Glutamatergic neuron (in vitro differentiated cells): ENCODE measurements around the gene CHD9. TPM values are rescaled to one million over a fixed set of nuclear protein-coding genes. Genes with fewer than 3 reads are reported as not detected.
A peak's percentile ranks its signal among the peaks of the same experiment; 100 is the strongest.

Experiments
- DNase-seq: peaks from one replicate; pipeline ENCODE4 v3.0.0; 2022
- H3K27ac Mint-ChIP-seq: one replicate; pipeline ENCODE4 v1.8.0; 2020; ENCODE audit warnings: mild to moderate bottlenecking, mixed read lengths, inconsistent platforms; ENCODE audit not compliant: unreplicated experiment
- H3K27me3 Mint-ChIP-seq: one replicate; pipeline ENCODE4 v1.8.0; 2020; ENCODE audit warnings: mild to moderate bottlenecking, moderate library complexity, mixed read lengths, inconsistent platforms; ENCODE audit not compliant: unreplicated experiment
- H3K36me3 Mint-ChIP-seq: one replicate; pipeline ENCODE4 v1.8.0; 2020; ENCODE audit warnings: mild to moderate bottlenecking, mixed read lengths, inconsistent platforms; ENCODE audit not compliant: unreplicated experiment
- H3K4me1 Mint-ChIP-seq: one replicate; pipeline ENCODE4 v1.8.0; 2020; ENCODE audit warnings: mild to moderate bottlenecking, low read depth, mixed read lengths, inconsistent platforms; ENCODE audit not compliant: unreplicated experiment
- H3K4me3 Mint-ChIP-seq: one replicate; pipeline ENCODE4 v1.8.0; 2020; ENCODE audit warnings: mild to moderate bottlenecking, mixed read lengths, inconsistent platforms; ENCODE audit not compliant: unreplicated experiment
- H3K9me3 Mint-ChIP-seq: one replicate; pipeline ENCODE4 v1.8.0; 2020; ENCODE audit warnings: mild to moderate bottlenecking, moderate library complexity, mixed read lengths, inconsistent platforms; ENCODE audit not compliant: unreplicated experiment
- CTCF ChIP-seq: fragments of 200-600 bp; sonication (generic); IDR thresholded peaks from one replicate; pipeline ENCODE4 v1.5.0; 2021; ENCODE audit not compliant: partially characterized antibody, unreplicated experiment
- total RNA-seq: library from RNA; stranded (reverse); fragmentation: NEBNext Ultra II Directional; extraction: Animal tissue kit (Norgen Biotek cat#: 25700); gene quantifications from one replicate; pipeline ENCODE4 v1.2.1, GENCODE V29; 2021; ENCODE audit not compliant: unreplicated experiment

CHD9 gene
- total RNA-seq, 1 donor from 2014 or later, result 120 TPM

DNA sequence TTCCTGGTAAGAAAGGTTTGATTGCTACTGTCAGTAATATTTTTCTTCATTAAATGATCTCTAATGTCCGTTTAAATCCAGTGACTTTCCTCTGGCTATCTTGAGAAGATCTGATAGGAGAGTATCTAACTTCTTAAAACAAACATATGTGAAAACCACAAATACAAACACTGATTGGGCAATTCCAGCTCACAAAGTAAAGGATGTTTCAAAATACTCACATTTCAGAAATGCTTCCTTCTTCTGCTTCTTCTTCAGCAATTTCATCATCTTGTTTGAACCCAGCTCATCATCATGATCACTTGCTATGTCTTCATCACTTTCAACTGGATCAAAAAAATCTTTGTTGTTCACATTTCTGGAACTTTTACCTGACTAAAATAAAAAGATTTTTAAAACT, 315.1 kb downstream of the CHD9 start:
- Mint-ChIP-seq H3K4me1 (no peaks in the 10 kb centered on the region), H3K27me3 (peaks cover 2% of the 10 kb centered on the region), H3K9me3 (no peaks in the 10 kb centered on the region), H3K27ac (no peak overlapping the region), H3K4me3 (no peak overlapping the region), H3K36me3 (no peaks in the 10 kb centered on the region)
- no peak for DNase-seq
- no peak for TF ChIP-seq CTCF

DNA sequence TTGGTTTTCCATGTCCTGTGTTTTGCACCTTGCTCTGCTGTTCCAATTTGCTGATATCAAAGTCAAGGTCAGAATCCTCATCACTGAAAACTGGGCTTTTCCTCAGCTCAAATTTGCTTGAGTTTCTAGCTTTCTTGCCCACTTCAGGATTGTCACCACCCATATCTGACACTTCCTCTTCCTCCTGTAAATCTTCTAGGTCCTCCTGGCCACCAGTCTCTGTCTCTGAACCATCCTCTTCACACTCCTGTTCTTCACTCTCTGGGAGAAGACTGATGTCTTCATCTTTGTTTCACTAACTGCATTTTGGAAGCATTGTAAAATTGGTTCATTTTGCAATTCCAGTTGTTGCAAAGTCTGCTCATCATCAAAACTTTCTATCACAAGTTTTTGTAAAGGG, 316.0 kb downstream of the CHD9 start:
- Mint-ChIP-seq H3K4me3 (no peak overlapping the region), H3K9me3 (no peaks in the 10 kb centered on the region), H3K36me3 (no peaks in the 10 kb centered on the region), H3K4me1 (no peaks in the 10 kb centered on the region), H3K27ac (no peak overlapping the region), H3K27me3 (peaks cover 2% of the 10 kb centered on the region)
- no peak for TF ChIP-seq CTCF
- no peak for DNase-seq

DNA sequence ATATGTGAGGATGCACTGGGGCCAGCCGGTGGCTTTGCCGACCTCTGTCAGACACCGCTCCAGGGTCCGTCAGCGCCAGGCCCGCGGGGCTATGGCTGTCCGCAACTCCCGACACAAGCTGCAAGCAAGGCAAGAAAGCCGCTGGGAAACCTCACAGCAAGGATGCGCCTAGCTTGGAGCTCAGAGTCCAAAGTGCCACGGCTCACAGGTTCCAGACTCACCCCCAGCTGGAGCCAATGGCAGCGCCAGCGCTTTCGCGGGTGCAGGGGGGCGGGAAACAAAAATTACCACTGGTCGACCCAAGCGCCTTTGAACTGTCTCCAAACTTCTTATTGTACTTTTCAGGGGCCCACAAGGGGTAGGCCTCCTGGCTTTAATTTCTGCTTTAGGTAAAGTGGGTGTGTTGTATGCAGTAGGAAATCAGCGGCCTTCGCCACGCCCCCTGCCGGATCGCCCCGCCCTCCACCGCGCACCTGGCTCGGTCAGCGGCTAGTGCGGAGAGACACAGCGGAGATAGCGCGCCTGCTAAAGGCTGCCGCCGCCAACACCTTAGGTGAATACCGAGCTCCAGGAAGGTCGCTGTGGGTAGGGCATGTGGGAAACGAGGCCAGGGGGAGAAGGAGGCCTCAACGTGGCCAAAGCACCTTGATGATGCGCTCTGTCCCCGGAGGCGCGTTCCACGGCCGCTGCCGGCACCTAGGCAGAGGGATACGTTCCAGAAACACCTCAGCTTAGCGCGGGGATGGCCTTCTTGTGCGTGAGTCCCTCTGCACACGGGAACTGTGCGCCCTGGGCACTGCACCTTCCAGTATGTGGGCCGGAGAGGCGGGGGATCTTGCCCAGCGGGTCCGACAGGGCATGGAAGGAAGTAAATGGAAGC, 318.4 kb downstream of the CHD9 start:
- Mint-ChIP-seq H3K27me3 (peaks cover 2% of the 10 kb centered on the region), H3K36me3 (no peaks in the 10 kb centered on the region), H3K4me1 (no peaks in the 10 kb centered on the region), H3K9me3 (no peaks in the 10 kb centered on the region), H3K27ac (no peak overlapping the region), H3K4me3 (no peak overlapping the region)
- DNase-seq, result peak; percentile 36
- TF ChIP-seq CTCF, result no peak

DNA sequence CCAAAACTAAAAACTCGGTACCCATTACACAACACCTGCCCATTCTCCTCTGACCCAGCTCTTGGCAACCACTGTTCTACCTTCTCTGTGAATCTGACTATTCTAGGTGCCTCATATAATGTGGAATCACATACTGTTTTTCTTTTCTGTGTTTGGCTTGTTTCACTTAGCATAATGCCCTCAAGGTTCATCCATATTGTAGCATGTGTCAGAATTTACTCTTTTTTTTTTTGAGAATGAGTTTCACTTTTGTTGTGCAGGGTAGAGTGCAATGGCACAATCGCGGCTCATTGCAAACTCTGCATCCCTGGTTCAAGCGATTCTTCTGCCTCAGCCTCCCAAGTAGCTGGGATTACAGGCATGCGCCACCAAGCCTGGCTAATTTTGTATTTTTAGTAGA, 320.0 kb downstream of the CHD9 start:
- TF ChIP-seq CTCF, result no peak
- Mint-ChIP-seq H3K36me3 (no peaks in the 10 kb centered on the region), H3K27me3 (peaks cover 2% of the 10 kb centered on the region), H3K27ac (no peak overlapping the region), H3K4me1 (no peaks in the 10 kb centered on the region), H3K9me3 (no peaks in the 10 kb centered on the region), H3K4me3 (no peak overlapping the region)
- DNase-seq, result no peak

DNA sequence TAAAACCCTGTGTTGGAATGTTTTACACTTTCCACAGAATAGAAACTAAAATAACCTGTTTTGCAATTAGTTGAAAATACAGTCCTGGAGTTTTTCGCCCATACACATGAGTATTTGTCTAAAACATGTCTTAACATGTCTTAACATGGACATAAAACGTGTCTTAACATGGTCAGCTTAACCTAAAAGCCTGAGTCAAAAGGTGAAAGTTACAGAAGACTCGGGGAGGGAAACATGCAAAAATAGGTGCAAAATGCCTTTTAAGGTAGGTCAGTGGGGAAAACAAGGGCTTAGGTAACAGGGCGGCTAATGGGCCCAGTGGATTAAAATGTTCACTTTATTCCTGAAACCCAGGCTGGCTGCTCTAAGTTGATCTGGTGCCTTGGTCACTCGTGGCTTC, 323.3 kb downstream of the CHD9 start:
- no peak for DNase-seq
- peaks cover 2% of the 10 kb centered on the region for H3K27me3 Mint-ChIP-seq
- no peak overlapping the region for H3K27ac Mint-ChIP-seq
- no peaks in the 10 kb centered on the region for H3K4me1 Mint-ChIP-seq
- no peak for TF ChIP-seq CTCF
- no peaks in the 10 kb centered on the region for H3K36me3 Mint-ChIP-seq
- H3K9me3 Mint-ChIP-seq, result no peaks in the 10 kb centered on the region
- no peak overlapping the region for H3K4me3 Mint-ChIP-seq
